SK-N-SH (cell line): ENCODE results near the gene VCP.

ENCODE experiments used
- EP300 ChIP-seq, 2 experiments: IDR thresholded peaks; 2 replicates each; pipeline versions ENCODE4 v1.4.0 to v1.6.1; 2012; ENCODE audit warnings: borderline replicate concordance in 1 of 2, low read depth in 1 of 2, low read length in 1 of 2
- JUND ChIP-seq: IDR thresholded peaks from 2 replicates; pipeline ENCODE4 v1.4.0; 2012
- MAX ChIP-seq: IDR thresholded peaks from 2 replicates; pipeline ENCODE4 v1.4.0; 2012; ENCODE audit warnings: low read depth
- POLR2AphosphoS5 ChIP-seq: IDR thresholded peaks from 2 replicates; pipeline ENCODE4 v1.6.1; 2012; ENCODE audit warnings: low read depth, low read length
- TF ChIP-seq, protein P1 (sequence below): fragments of 200-600 bp; sonication (generic); IDR thresholded peaks from 2 replicates; pipeline ENCODE4 v1.6.1; 2017; ENCODE audit warnings: antibody characterized with exemption, mild to moderate bottlenecking, moderate library complexity

DNA sequence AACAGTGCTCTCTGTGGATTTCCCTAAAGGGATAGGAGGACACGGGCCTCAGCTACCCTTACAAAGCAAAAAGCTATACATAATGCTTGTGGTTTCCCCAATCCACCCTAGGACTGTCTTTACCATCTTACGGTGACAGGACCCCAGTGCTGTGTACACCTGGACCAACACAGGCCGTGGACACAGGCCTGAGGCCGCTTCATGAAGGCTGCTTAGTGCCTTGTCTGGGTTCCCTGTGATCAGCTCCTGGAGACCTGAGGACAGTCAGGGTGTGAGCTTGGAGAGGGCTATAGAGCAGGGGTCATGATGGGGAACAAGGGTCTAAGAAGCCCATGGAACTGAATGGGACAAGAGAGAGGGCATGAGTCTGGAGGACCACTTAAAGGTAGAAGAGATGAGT lies 4.4 kb upstream of the VCP start:
- TF ChIP-seq EP300 (IDR thresholded peaks at IDR 0.05; ENCODE audit: borderline replicate concordance in 1 of 2, low read depth in 1 of 2, low read length in 1 of 2) (no peak), POLR2AphosphoS5 (no peak), JUND (no peak), MAX (no peak)
- TF ChIP-seq, protein P1, sequence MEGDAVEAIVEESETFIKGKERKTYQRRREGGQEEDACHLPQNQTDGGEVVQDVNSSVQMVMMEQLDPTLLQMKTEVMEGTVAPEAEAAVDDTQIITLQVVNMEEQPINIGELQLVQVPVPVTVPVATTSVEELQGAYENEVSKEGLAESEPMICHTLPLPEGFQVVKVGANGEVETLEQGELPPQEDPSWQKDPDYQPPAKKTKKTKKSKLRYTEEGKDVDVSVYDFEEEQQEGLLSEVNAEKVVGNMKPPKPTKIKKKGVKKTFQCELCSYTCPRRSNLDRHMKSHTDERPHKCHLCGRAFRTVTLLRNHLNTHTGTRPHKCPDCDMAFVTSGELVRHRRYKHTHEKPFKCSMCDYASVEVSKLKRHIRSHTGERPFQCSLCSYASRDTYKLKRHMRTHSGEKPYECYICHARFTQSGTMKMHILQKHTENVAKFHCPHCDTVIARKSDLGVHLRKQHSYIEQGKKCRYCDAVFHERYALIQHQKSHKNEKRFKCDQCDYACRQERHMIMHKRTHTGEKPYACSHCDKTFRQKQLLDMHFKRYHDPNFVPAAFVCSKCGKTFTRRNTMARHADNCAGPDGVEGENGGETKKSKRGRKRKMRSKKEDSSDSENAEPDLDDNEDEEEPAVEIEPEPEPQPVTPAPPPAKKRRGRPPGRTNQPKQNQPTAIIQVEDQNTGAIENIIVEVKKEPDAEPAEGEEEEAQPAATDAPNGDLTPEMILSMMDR = no peak
